EH (cell line): ENCODE results near the gene ARHGAP15.
A peak's percentile ranks its signal among the peaks of the same experiment; 100 is the strongest.

Source experiments
- DNase-seq: peaks from one replicate; pipeline ENCODE4 v3.0.0-alpha.2; 2015; ENCODE audit warnings: low read depth

The ARHGAP15 gene

DNA sequence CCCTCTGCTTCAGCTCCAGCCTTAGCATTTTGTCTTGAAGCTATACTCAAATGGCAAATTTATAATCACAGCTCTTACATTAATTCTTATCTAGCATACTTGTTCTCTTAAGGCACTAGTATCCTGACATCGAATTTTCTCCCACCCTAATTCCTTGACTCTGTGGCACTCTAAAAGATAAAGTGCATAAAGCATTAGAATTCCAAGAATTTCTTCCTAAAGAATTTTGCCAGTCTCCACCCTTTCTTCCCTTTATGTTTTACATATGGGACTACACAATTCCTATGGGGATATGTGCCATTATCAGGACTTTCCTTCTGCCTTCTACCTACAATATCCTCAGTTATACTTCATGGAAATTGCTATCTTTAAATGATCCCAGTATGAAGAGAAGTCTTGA lies 560.3 kb downstream of the ARHGAP15 start:
- DNase-seq = no peak

DNA sequence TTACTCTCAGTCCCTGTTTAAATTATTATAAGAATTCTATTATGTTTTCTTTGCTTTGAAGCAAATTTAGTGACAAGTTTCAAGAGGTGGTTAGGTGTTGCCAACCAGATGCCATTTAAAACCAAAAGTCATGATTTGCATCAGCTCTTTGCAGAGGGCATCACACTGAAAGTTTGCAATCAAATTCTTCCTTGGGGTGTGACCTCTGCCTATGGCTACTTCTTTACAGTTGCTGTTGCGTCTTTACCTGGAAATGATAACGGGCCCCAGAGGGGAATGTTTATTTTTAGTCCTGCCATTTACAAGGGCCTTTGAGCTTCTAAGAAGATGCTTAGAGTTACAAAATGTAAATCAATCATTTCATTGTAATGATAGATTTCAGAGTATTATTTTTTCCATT lies 561.0 kb downstream of the ARHGAP15 start:
- DNase-seq = no peak

DNA sequence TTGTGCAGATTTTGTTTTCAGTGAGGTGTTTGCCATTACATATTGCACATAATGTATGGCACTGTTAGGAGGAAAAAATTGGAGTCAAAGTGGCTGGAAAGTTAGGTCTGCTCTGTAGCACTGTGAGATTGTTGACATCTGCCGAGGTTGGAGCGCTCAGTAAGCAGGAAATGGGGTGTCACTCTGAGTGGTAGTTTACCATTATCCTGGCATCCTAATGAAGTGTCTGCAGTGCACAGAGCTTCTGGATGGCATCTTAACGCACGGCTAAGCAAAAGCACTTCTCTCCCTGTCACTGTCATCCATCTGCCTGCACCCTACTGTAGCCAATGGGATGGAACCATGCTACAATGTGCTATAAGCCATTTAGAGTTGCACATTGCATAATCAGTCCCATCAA lies 561.9 kb downstream of the ARHGAP15 start:
- DNase-seq = no peak

DNA sequence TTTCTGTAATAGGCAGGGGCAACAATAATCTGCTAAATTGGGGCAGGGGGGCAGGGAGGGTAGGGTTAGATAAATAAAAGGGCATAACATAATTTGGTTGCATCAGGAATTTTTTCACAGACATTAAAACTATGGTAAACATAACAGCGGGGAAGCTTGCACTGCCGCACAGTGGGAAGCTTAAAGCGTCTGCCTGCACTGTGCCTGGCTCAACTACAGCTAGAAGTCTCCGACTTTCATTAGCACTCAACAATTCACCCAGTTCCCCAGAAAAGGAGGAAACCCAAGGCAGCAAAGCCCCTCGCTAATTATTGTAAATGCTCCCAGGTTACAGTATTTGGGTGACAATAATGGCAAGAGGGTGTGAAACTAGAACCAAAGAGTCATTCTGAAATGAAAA lies 562.9 kb downstream of the ARHGAP15 start:
- no peak for DNase-seq

DNA sequence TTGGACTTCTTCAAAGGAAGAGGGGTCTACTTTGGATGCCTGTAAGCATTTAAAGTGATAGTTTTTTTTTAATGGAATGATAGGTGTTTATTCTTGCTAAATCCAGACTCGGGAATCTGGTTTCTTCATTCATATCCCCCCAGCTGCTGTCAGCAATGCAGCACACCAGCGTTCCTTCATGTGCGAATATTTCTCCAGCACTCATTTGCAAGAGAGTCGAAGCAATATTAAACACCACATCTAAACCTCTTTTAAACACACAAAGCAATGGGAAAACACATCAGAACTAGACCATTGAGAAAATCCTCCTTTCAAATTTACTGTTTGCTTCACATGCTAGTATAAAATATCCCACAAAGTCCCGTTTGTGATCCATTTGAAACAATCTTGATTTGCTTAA lies 563.7 kb downstream of the ARHGAP15 start:
- no peak for DNase-seq

DNA sequence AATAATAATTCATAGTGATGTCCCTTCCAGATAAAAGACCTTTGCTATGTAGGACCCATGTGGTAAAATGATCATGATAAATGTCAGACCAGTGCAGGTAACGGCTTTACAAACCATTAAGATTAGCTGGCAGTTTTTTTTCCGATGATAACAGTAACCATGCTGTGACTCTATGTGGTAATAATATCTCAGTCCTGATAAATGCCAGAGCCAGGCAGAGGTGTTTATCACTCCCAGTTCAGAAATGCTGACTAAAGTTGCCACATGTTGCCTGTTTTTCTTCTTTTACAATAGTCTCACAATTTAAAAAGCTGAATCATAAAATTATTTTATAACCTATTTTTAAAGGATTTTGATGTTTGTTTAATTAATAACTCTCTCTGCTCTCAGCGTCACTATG lies 565.1 kb downstream of the ARHGAP15 start:
- DNase-seq = no peak

DNA sequence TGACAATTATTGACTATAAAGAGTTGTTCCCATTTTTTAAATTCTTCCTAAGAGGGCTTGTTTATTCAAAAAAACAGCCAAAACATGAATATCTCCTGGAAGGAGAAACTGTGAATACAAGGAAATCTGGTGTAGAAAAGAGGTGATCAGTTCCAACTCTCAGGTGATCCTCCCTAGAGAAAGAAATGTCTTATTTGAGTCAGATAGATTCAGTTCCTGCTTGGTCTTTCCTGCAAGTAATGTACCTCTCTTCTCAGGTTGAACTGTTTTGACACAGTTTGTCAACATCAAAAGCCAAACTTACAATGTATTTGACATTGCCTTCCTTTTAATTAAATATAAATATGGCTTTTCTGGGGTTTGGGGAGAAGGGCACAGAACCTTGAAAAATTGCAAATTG lies 567.4 kb downstream of the ARHGAP15 start:
- DNase-seq = no peak

DNA sequence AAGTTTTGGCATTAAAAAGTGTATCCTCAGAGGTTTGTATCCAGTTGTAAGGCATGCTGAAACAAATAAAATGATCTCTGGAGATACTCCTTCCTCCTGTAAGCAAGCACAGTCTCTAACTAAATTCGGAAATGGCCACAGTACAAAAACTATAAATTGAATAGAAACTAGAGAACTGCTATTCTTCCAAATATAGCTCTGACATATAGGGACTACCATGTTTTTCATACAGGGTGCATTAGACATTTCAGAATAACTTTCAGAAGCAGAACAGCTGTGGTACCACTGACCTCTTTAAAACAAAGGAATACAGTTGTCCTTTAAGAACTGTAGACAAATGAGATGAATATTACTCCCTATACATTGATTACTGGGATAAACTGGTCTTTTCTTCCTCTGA lies 568.5 kb downstream of the ARHGAP15 start:
- no peak for DNase-seq

DNA sequence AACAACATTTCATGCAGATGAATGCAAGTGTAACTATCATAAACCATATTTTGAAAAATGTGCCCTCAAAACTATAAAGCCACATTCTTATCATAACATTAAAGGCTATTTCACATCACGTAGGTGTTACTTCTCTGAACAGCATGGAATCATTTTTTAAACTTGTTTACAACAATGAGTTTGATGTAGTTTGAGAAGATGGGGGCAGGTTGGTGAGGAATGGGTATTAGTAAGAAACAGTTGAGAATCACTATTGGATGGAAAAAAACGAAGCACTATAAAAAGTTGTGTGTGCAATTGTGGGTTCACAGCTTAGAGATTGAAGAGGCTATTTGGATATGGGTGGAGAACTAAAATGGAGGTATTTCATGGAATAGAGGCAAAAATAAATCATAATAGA lies 569.1 kb downstream of the ARHGAP15 start:
- no peak for DNase-seq

DNA sequence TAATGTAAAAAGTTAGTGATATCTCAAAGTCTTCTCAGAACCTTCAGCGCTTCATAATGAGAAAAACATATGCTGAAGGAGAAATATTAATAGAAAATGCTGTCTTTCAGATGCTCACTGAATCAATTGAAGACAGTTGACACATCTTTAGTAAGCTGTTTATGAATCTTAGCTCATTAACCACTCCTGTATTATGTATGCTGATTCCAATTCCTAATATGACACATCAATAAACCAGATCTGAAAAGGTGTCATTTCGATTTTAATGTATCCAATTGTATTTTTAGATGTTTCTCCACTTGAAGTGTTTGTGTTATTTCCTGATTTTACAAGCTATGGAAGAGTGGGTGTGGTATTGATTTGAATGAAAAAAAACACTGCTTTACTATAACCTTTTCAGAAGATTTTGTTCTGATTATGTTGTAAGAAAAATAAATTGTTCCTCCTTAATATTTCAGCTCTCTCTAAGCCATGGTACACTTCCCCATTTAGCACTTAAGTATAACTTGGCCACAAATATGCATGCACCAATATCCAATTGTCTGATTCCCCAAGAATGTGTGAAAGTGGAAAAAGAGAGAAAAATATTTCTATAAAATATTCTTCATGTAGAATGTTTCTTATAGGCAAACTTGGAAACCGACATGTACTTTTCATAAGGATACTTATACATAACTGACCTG lies 569.8 kb downstream of the ARHGAP15 start:
- DNase-seq = no peak

DNA sequence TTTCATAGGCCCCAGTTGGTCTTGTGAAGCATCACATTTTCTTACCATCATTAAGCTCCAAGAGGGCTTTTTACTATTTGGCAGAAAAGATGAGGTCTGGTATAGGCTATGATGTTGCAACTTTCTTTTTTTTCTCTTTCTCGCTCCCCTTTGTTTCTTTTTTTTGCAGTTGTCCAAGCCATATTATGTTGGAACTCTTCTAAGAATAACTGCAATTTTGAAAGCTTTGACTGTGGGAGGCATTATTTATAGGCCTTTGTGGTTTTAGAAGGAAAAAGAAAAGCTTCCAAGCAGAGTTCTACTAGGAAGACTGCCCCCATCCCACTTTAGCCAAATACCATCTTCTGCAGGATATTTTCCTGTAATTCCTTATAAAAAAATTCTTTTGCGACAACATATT lies 571.6 kb downstream of the ARHGAP15 start:
- peak; percentile 76 for DNase-seq

DNA sequence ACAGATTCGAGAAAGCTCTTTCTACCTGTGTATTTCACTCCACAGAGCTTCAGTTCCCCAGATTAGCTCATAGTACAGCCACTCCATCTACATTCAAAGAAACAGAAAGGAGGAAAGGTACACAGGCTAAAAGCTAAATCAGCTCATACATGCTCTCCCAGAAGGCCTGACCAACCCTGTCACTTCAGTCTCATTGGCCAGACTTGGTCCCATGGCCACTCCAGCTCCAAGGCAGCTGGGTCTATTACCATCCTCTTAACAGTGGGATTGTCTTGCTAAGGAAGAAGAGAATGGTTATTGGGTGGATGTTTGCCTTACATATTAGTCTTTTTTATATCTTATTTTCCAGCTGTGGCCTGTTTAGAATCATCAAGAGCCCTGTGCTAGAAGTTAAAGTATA lies 572.6 kb downstream of the ARHGAP15 start:
- no peak for DNase-seq

DNA sequence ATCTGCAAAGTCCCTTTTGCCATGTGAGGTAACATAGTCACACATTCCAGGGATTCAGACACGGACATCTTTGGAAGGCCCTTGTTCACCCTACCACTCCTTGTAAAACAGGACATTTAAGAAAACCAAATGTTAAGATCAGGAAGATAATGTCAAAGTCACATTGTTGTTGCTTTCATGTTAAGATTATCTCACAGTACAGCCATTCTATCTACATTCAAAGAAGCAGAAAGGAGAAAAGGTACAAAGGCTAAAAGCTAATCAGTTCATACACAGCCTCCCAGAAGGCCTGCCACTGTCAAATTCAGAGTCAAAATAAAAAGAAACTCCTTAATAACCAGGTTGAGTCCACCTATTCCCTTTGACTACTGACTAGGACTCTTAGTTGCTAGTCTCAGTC lies 573.7 kb downstream of the ARHGAP15 start:
- DNase-seq = no peak

DNA sequence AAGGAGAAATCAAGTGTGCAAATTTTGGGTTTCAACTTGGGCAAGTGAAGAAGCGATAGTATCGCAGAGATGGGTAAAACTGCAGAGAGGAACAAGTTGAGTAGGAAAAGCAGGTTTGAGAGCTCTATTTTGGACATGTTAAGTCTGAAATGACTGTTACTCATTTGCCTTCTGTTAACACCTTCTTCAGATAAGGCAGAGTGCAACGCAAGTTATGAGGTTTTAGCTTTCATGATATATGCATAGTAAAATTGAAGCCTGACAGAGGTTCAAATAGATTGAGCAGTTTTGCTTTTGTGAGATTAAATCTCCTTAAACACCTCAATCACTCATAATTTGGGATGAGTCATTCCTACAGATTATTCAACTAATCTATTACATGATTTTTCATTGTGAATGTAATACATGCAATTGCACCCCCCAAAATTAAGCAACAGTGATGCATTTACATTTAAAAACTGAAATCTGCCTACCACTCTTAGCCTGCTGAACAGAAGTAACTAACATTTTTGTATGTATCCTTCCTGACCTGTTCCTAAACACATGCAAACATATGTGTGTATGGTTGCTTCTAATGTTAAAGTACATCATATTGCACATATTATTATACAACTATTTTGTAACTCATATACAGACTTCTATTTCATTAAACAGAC lies 575.4 kb downstream of the ARHGAP15 start:
- DNase-seq = no peak

DNA sequence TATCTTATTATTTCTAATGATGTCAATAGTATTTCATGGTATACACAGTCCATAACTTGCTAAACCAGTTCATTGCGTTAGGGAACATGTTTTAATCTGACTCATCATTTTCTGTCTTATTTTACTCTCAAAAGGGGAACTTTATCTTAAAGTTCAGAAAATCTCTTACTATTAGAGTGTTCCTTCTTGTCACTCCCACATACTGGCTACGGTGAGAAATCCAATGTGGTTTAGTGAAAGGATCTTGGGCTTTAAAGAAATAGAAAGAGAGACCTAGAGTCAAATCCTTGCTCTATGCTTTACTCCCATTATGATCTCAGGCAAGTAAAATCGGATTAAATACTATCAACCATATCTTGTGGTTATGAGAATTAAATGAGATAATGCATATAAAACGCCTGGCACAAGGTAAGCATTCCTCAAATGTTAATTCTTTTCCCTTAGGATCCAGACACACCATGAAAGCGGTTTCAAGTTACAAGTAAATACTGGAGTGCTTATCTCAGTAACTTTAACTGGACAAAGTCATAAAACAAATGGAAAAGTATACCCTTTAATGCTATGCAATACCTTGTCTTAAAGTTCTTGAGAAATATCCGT lies 576.0 kb downstream of the ARHGAP15 start:
- DNase-seq = peak; percentile 70

DNA sequence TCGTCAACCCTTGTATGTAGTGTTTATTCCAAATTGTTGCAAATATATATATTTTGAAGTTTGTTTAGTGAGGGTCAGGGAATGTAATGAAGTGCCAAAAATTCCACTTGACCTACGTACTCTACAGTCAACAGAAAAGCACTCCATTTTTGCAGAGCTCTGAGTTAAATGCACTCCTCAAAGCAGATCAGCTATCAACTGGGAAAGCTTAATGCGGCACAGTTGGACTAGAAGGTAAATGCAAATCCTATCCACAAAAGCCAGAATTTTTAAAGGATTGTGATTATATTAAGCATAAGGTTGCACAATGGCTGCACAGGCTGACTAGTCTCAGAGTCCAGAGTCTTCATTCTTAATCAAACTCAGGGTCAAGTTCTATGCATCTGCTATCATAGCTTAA lies 577.1 kb downstream of the ARHGAP15 start:
- no peak for DNase-seq

DNA sequence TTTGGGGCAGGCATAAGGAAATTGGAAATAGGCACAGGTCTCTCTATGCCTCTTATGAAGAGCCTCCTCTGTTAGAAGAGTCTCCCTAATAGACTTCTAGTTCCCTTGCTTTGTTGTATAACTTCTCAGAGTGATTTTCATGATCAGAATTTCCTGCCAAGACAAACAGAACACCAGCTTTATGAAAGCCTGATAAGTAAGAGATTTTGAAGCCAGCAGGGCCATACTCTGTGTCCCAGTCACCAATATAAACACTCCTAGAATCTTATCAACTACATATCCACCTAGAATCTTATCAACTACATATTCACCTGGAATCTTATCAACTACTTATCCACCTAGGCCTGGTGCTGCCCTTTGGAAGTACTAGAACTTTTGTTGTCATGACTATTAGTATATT lies 579.5 kb downstream of the ARHGAP15 start:
- no peak for DNase-seq

DNA sequence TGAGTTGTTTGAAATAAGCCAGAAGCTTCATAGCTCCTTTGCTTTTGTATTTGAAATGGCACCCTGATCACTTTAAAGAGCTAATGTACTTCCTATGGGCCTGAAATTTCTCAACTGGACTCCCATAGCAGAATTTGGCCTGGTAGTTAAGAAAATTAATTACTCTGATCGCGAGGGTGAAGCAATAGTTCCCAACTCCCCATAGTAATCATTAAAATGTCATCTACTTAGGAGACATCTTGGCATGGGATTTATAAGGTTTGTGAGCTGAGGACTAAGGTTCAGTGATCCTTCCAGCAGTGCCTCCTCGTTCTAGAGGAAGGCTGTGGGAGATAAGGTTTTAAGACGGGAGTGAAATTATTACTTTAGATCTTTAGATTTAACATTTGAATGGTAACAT lies 581.0 kb downstream of the ARHGAP15 start:
- DNase-seq = no peak

DNA sequence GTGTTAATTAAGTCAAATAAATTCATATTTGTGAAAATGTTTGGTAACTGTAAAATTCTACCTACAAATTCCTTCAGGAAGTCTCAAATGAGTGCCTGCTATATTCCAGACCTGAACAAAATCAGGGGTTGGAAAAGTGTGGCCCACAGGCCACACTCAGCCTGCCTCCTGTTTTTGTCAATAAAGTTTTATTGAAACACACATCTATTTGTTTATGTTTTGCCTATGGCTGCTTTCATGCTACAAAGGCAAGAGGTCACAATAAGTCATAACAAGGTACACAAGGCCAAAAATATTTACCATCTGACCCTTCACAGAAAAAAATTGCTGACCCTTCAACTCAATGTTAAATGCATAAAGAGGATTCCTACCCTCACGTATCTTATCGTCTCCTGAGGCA lies 581.7 kb downstream of the ARHGAP15 start:
- no peak for DNase-seq

DNA sequence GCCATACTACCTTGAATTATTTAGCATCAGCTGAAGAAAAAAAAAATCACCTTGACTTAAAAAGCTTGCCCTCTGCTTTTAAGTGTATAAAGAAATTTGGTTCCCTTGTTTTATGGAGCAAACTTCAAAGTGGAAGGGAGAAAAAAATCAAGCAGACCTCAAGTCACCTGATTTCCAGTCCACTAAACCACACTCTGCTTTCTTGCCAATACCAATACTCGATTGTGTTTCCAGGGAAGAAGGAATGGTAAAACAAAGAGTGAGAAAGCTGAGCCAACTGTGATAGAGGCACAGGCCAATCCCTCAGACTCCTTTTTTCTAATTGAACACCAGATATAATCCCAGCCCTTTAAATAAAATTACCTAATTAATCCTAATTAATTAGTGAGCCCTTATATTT lies 587.3 kb downstream of the ARHGAP15 start:
- no peak for DNase-seq

DNA sequence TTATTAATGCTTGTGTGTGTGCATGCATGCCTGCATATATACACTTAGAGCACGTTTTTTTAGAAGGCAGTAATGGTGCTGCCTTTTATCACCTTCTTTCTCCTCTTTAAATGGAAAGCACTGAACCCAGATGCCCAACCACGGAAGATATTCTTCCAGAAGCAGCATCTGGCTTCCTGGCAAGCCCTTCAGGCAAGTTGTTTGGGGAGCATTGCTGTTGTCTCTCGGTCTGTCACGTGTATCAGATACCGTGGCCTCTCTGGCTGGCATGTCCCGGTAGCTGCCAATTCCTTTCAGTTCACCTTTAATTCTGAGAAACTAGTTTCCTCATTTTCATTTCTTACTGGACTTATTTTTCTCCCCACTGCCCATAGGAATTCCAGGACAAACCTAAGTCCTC lies 587.8 kb downstream of the ARHGAP15 start:
- DNase-seq = no peak

DNA sequence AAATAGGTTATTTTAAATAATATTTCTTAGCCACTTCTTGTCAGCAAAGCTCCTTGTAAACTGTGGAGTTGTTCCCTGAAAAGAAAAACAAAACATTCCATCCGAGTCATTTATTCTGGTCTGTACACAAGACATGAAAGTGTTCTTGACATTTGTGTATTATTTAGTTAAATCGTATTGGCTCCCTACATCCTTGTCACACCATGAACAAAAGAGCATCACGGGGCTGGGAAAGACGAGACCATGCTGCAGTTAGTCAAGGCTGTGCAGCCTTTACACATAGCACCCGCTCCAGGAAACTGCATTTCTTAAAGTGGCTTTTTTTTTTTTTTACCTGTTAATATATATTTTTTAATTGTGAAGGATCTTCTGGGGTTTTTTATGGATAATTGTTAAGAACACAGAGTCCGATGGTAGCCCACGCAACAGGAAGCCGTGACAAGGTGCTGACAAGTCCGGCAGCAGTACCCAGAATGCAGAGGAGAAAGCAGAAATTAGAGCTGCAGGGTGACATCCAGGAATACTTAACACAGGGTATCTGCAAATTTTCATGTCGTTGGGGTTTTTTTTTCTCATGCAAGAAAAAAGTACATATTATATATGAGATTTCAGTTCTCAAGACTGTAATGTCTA lies 588.4 kb downstream of the ARHGAP15 start:
- peak; percentile 10 for DNase-seq

DNA sequence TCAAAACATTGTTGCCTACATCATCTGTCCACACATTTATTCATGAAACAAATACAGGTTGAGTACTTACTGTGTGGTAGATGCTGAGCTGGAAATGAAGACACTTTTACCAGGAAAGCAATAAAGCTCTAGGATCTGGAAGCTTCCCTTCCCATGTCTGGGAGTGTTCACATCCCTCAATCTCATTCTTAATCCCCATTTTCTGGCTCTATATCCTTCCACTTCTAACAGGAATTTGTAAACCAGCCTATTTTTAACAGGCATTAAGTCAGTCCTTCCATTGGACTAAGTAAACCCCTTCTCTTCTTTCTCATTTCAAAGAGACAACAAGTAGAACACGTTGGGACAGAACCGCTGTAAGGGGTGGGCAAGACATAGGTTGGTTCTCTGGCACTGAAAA lies 589.5 kb downstream of the ARHGAP15 start:
- no peak for DNase-seq
